Measurements from ENCODE around the gene MYO3B. TPM values are rescaled to one million over a fixed set of nuclear protein-coding genes. Genes with fewer than 3 reads are reported as not detected.
"Not testable (repeated sequence)": the region's sequence is repeated elsewhere in the genome, so short reads cannot be mapped to it uniquely, and the experiment has no call there.

Gene MYO3B
- total RNA-seq, 2 donors from 2014 or later = 0.05 to 0.32 TPM

DNA sequence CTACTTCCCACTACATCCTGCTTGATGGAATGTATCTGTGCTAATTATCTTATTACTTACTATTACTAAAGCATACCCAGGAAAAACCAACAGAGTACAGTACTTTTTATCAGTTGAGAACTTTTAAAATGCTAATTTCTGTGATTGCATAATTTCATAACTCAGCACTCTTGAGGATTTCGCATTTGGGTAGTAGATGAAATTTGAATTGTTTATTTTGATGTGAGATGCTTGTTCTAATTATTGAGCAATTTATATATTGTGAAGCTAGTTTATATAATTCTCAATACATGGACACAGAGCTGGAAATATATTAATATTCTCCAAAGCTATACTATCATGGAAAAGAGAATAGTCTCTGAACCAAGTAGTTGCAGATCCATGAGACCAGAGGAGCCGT lies 432.7 kb downstream of the MYO3B start:
- no peaks in the 10 kb centered on the region for H3K9me3 ChIP-seq
- H3K27me3 ChIP-seq = no peaks in the 10 kb centered on the region
- H3K4me1 ChIP-seq = no peaks in the 10 kb centered on the region
- no peak overlapping the region for H3K9ac ChIP-seq (ENCODE audit: low read depth in 2 of 2, low read length in 2 of 2)
- H3K36me3 ChIP-seq = no peaks in the 10 kb centered on the region
- H3K4me3 ChIP-seq = no peak overlapping the region
- TF ChIP-seq, protein P1, sequence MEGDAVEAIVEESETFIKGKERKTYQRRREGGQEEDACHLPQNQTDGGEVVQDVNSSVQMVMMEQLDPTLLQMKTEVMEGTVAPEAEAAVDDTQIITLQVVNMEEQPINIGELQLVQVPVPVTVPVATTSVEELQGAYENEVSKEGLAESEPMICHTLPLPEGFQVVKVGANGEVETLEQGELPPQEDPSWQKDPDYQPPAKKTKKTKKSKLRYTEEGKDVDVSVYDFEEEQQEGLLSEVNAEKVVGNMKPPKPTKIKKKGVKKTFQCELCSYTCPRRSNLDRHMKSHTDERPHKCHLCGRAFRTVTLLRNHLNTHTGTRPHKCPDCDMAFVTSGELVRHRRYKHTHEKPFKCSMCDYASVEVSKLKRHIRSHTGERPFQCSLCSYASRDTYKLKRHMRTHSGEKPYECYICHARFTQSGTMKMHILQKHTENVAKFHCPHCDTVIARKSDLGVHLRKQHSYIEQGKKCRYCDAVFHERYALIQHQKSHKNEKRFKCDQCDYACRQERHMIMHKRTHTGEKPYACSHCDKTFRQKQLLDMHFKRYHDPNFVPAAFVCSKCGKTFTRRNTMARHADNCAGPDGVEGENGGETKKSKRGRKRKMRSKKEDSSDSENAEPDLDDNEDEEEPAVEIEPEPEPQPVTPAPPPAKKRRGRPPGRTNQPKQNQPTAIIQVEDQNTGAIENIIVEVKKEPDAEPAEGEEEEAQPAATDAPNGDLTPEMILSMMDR (IDR thresholded peaks at IDR 0.05) = no peak
- no peak for DNase-seq
- intact Hi-C loops (cut with DNase I) = no loop called here
- no peak overlapping the region for H3K27ac ChIP-seq

DNA sequence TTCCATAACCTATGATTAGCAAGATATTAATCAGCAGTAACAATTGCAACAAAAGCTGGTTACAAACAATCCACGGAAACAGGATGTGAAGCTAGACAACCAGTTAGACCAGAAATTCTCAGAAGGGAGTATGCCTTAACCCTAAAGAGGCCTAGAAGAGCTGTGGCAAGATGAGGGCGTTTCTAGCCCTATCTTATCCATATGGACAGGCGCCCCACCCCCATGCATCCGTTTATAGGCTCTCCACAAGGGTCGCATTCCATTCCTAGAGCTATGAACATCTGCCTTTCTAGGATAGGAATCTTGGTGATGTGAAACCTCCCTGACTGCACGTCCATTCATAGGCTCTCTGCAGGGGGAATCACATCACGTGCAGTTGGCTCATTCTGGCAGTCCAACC lies 441.0 kb downstream of the MYO3B start:
- H3K27me3 ChIP-seq; intact Hi-C loops (cut with DNase I); H3K9me3 ChIP-seq; H3K9ac ChIP-seq (ENCODE audit: low read depth in 2 of 2, low read length in 2 of 2); DNase-seq; H3K4me3 ChIP-seq; H3K36me3 ChIP-seq; H3K27ac ChIP-seq; H3K4me1 ChIP-seq: not testable (repeated sequence)

DNA sequence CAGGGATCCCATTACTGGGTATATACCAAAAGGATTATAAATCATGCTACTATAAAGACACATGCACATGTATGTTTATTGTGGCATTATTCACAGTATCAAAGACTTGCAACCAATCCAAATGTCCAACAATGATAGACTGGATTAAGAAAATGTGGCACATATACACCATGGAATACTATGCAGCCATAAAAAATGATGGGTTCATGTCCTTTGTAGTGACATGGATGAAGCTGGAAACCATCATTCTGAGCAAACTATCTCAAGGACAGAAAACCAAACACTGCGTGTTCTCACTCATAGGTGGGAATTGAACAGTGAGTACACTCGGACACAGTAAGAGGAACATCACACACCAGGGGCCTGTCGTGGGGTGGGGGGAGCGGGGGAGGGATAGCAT lies 457.1 kb downstream of the MYO3B start:
- H3K27me3 ChIP-seq; H3K9me3 ChIP-seq; H3K9ac ChIP-seq (ENCODE audit: low read depth in 2 of 2, low read length in 2 of 2); H3K4me3 ChIP-seq; H3K4me1 ChIP-seq; H3K27ac ChIP-seq; H3K36me3 ChIP-seq; DNase-seq; intact Hi-C loops (cut with DNase I): not testable (repeated sequence)

DNA sequence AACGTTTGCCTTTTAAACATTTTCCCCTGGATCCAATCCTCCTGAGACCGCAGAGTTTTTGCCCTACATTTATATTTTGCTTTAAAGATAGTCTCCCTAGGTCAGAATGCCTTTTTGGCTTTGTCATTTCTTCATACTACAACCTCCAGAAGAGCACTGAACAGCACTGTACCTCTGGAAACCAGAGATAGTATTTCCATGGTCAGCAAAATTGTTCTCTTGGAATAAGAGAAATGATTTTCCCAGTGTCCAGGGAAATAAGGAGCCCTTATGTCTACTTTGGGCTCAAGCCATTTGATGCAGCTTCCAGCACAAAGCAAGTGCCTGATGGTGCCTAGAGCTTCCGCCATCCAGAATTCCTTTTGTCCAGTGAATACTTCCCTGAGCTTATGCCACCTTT lies 461.7 kb downstream of the MYO3B start:
- H3K27me3 ChIP-seq = no peaks in the 10 kb centered on the region
- H3K4me1 ChIP-seq = no peaks in the 10 kb centered on the region
- intact Hi-C loops (cut with DNase I) = no loop called here
- H3K9me3 ChIP-seq = no peaks in the 10 kb centered on the region
- no peak overlapping the region for H3K27ac ChIP-seq
- H3K9ac ChIP-seq (ENCODE audit: low read depth in 2 of 2, low read length in 2 of 2) = no peak overlapping the region
- H3K4me3 ChIP-seq = no peak overlapping the region
- TF ChIP-seq, protein P1 (IDR thresholded peaks at IDR 0.05) = no peak
- H3K36me3 ChIP-seq = no peaks in the 10 kb centered on the region
- DNase-seq = no peak

DNA sequence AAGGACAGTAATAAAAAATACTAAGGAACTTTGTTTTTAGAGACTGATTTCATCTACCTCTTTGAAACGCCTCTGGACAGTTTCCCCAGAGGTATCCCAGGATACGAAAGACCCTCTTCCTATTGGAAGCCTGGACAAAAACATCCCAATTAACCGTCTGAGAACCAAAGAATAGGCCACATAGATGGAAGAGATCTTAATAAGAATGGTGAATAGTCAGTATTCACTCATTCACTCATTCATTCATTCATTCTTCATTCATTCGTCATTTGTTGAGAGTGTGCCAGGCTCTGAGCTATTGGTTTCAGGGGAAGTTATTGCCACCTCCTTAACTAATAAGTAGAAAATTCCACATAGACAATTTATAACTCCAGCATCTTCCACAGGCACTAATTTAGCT lies 464.0 kb downstream of the MYO3B start:
- Histone ChIP-seq H3K36me3 (no peaks in the 10 kb centered on the region), H3K9ac (ENCODE audit: low read depth in 2 of 2, low read length in 2 of 2) (no peak overlapping the region), H3K4me3 (no peak overlapping the region), H3K4me1 (no peaks in the 10 kb centered on the region), H3K27ac (no peak overlapping the region), H3K9me3 (no peaks in the 10 kb centered on the region), H3K27me3 (no peaks in the 10 kb centered on the region)
- intact Hi-C loops (cut with DNase I) = no loop called here
- no peak for DNase-seq
- TF ChIP-seq, protein P1 (IDR thresholded peaks at IDR 0.05) = no peak

DNA sequence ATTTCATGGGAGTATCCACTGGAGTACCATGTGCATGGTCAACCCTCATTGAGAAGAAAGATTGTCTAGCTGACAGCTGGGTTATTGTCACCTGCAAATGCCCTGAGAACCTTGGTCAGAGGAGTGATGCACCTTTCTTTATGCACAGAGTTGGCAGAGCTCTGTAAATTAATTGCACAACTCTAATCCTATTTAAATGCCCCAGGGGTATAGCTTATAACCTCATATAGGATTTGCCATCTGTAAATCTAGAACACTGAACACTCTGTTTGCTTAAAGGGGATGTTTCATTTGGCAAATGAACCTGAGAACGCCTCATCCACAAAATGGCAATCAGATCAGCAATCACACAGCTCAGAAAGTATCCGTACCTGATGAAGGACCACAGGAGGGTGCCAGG lies 465.4 kb downstream of the MYO3B start:
- no peak for DNase-seq
- Histone ChIP-seq H3K9me3 (no peaks in the 10 kb centered on the region), H3K27me3 (no peaks in the 10 kb centered on the region), H3K27ac (no peak overlapping the region), H3K36me3 (no peaks in the 10 kb centered on the region), H3K4me1 (no peaks in the 10 kb centered on the region), H3K4me3 (no peak overlapping the region), H3K9ac (ENCODE audit: low read depth in 2 of 2, low read length in 2 of 2) (no peak overlapping the region)
- intact Hi-C loops (cut with DNase I) = no loop called here
- TF ChIP-seq, protein P1 (IDR thresholded peaks at IDR 0.05) = no peak

All from colonic mucosa (tissue), 4 donors.